ENCODE data around the gene ATP2A3.

Gene ATP2A3

GRCh38 chr17:3907483-3908216, 56.6 kb downstream of the ATP2A3 start:
- no peak for DNase-seq

DNA sequence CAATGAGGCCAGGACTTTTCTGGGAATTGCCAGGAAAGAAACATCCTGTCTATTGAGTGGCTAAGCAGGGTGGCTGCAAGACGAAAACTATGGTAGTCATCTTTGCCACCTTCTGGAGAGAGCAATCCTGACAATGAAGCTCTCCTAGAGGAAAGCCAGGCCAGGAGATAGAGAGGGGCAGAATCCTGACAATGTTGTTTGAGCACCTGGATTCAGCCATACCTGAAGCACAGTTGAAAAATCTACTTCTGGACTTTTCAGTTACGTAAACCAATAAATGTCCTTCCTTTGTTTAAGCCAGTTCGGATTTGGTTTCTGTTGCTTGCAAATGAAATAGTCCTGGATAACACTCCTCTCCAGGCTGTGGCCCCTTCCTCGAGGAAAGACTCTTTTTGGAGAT, 57.4 kb downstream of the ATP2A3 start:
- DNase-seq: no peak

GRCh38 chr17:3905017-3905520, 59.2 kb downstream of the ATP2A3 start:
- DNase-seq: peak; percentile 30

DNA sequence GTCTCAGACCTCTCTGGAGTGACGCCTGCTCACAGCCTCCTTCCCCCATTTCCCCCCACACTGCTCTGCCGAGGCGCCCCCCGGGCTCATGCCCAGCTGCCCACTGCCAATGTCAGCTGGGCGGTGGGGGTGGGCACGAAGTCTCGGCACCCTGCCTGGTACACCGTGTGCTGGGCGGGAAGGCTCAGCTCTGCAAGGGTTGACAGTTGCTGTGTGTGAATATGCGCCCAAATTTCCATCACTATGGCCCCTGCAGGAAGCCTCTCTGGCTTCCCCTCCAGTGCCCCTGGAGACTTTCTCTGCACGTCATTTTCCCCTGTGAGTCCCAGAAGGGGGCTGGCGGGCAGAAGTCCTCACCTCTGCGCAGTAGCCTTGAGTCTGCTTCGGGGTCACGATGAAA, 59.7 kb downstream of the ATP2A3 start:
- DNase-seq: no peak

- DNase-seq: no peak
Measured at GRCh38 chr17:3903881-3904290, 60.4 kb downstream of the ATP2A3 start.

DNA sequence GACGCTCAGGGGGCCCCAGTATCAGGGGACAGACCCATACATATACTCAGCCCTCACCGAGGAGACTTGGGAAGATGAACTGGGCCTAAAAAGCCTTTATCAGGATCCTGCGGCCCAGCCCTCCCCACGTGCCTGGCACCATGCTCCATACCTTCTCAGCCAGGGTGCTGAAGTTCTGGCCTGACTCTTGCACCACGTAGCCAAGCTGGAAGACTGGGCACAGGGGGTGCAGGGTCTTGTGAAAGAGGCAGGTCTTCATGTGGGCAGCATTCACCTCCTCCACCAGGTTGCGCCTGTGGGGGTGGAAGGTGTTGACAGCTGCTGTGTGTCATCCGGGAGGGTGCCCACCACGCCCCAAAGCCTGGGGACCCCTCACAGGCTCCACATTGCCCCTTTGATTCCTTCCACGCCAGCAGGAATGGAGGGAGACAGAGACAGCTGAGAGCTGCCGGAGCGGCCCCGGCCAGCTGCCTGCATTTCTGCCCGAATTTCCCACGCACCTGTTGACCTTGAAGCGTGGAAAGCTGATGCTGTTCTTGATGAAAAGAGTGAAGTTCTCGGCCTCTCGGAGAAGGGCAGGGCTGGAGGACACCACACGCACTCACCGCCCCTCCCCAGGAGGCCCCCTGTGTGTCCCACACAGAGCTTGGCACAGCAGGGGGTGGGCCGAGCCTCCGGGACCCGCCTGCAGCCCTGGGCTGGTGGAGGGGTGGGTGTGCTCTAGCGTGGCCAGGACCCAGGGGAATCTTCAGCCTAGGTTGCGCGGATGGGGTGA, 61.0 kb downstream of the ATP2A3 start:
- peak; percentile 42 for DNase-seq

DNA sequence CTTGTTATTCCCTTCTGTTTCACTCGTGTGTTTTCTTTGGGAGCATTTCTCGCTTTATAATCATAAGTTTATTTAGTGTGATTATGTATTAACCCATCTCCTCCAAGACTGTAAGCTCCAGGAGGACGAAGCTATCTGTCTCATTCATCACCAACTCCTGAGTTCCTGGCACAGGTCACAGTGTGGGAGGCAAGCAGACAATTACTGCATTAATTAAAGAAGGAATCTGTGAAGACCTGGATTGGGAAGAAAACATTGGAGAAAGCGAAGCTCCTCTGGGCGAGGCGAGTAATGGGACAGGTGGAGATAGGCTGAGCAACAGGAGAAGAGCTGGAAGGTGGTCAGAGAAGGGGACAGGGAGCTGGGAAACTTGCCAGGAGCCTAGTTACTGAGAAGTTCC, 63.6 kb downstream of the ATP2A3 start:
- no peak for DNase-seq

DNA sequence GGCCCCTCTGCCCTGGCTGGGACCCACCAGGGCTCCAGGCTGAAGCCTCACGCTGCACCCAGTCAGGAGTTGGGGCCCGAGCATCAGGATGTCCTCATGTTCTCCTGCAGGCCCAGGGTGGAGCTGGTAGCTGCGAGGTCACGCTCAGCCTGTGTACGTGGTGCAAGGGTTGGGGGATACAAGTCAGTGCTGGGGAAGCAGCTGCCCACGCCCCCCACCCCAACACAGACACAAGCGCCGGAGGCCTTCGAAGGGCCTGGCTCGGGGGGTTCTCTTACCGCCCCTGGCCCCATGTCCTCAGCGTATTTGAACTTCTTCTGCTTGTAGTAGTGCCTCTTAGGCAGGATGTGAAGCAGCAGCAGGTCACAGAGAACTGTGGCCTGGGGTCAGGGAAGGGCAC, 66.5 kb downstream of the ATP2A3 start:
- DNase-seq: no peak

- DNase-seq: no peak
Measured at GRCh38 chr17:3896968-3897235, 67.3 kb downstream of the ATP2A3 start.

- no peak for DNase-seq
Measured at GRCh38 chr17:3896108-3896967, 67.9 kb downstream of the ATP2A3 start.

DNA sequence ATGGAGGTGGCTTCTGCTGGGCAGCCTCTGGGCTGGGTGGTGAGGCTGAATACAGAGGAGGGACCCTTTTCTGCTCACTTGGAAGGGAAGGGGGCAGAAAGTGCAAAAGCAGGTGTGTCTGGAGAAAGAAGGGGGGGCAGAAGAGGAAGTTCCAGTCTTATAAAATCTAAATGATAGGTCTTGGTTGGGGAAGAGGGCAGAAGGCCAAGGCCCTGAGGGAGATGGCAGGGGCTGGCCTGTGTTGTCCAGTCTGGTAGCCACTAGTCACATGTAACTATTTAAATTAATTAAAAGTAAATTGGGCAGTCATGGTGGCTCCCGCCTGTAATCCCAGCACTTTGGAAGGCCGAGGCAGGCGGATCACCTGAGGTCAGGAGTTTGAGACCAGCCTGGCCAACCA, 68.9 kb downstream of the ATP2A3 start:
- no peak for DNase-seq

- no peak for DNase-seq
Measured at GRCh38 chr17:3894911-3895343, 69.3 kb downstream of the ATP2A3 start.

- DNase-seq: no peak
Measured at GRCh38 chr17:3894188-3894587, 70.0 kb downstream of the ATP2A3 start.

GRCh38 chr17:3893720-3894116, 70.5 kb downstream of the ATP2A3 start:
- DNase-seq: no peak

GRCh38 chr17:3893003-3893719, 71.1 kb downstream of the ATP2A3 start, which contains the start of gene CAMKK1:
Gene CAMKK1 (minus strand): TSS chr17:3893053. CDS start chr17:3885687, 7,366 bp downstream.
- peak; percentile 93 for DNase-seq

DNA sequence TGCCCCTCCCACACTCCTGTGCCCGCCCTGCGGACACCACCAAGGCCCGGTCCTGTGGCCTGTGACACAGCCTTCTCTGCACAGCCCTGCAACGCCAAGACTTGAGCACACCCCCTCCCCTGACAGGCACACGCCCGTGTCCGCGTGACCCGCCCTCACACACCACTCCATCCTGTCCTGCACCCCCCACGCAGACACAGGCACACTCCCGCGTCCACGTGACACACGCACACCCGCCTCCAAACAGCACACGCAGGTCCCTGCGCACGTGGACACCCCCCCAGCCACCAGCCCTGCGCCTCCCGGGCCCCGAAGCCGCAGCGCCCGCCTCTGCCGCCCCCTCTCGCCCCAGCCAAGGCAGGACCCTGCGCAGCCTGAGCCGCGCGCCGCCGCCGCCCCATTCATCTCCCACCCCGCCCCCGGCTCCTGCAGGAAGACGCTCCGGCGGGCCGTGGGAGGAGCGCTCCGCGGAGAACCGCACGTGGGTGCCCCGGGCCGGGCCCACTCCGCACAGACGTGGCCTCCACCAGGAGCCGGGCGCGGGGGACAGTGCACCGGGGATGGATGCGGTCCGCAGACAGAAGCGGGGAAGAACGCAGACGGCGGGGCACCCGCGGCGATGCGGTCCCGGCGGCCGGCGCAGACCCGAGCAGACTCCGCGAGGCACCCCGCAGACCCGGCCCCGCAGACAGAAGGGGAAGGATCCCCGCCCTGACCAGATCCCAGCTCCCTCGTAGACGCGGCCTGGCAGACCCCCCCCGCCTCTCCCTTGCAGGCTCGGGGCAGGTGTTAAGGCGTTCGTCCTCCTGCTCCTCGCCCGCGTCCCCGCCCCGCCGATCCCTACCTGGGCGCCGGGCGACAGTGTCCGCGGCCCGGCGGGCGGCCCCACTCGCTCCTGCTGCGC, 71.9 kb downstream of the ATP2A3 start:
- DNase-seq: peak; percentile 77

DNA sequence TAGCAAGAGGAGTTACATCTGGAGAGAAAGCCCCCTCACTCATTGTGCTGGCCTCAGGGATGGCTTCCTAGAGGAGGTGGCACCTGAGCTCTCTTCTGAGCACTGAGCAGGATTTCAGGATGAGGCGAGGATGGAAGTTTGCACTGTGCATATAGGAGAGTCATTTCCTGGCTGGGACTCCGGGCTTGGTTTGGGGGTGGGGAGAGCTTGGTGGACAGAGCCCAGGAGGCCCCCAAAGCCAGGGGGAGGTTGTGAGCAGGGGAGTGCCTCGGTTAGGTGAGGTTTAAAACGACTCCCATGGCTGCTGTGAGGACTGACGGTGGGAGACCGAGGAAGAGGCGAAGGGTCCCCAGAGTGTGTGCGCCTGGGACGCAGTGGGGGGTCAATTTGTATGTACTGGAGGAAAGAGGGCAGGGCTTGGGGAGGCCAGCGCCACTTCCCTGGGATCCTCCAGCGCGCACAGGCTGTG, 72.6 kb downstream of the ATP2A3 start:
- no peak for DNase-seq

DNA sequence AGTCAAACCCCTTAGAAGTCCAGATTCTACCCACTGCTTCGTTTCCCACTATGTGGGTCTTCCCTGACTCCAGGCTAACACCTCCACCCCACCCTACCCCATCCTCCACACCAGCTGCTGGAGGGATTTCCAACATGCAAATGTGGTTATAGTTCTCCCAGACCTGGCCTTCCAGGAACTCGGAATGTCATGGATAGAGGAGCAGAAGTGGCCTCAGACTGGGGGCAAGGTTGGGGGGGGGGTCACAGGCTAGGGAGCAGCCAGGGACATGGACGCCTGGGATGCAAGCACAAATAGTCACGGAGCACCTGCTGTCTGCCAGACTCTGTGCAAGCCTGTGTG, 73.4 kb downstream of the ATP2A3 start:
- DNase-seq: no peak

- DNase-seq: peak; percentile 51
Measured at GRCh38 chr17:3890082-3890877, 74.0 kb downstream of the ATP2A3 start.

DNA sequence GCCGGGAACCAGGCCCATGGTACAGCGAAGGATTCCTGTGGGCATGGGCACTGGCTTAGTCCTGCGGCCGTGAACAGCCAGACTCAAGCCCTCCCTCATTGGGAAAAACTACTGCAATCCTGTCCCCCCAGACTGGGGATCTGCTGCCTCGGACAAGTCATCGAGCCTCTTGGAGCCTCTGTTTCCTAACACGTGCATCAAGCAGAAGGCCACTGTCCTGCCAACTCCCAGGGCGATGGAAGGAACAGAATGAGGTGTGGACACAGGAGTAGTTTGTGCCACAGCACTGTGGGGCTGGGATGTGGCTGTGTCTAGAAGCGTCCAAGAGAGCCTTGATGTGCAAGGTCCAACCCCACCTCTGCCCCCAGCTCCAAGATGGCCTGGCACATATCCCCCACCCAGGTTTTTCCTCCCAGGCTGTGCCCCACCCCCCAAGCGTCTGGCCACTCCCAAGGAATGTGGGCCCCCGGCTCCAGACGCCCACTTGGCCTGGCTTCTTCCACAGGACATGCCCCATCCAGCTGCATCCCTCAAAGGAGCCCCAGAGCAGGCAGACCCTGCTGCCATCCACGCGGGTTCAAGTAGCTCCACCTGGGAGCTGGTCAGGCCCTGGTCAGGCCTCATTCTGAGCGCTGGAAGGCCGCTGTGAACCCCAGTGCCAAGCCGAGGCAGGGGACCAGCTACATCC, 74.8 kb downstream of the ATP2A3 start:
- no peak for DNase-seq

Data from eye (tissue), 1 donor.